ENCODE measurements around the gene QSOX1.

GRCh38 chr1:180246579-180246978 is 91.9 kb downstream of the QSOX1 start:
- TF ChIP-seq POLR2A (IDR thresholded peaks at IDR 0.05) = no peak
- TF ChIP-seq, protein P1, sequence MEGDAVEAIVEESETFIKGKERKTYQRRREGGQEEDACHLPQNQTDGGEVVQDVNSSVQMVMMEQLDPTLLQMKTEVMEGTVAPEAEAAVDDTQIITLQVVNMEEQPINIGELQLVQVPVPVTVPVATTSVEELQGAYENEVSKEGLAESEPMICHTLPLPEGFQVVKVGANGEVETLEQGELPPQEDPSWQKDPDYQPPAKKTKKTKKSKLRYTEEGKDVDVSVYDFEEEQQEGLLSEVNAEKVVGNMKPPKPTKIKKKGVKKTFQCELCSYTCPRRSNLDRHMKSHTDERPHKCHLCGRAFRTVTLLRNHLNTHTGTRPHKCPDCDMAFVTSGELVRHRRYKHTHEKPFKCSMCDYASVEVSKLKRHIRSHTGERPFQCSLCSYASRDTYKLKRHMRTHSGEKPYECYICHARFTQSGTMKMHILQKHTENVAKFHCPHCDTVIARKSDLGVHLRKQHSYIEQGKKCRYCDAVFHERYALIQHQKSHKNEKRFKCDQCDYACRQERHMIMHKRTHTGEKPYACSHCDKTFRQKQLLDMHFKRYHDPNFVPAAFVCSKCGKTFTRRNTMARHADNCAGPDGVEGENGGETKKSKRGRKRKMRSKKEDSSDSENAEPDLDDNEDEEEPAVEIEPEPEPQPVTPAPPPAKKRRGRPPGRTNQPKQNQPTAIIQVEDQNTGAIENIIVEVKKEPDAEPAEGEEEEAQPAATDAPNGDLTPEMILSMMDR (IDR thresholded peaks at IDR 0.05) = no peak

Measured in transverse colon (tissue), 3 donors.